TTC549 (cell line): ENCODE results near the gene TGFBR3.

Experiments
- FAIRE-seq: peaks from 2 replicates; lab custom pipeline; 2012; peaks lifted over from hg19 to GRCh38; lab: Jason Lieb, UNC

Gene TGFBR3

GRCh38 chr1:91777630-91778300 lies 108.2 kb downstream of the TGFBR3 start:
- no peak for FAIRE-seq

- FAIRE-seq = no peak
Measured at GRCh38 chr1:91777196-91777595, 108.8 kb downstream of the TGFBR3 start.

- FAIRE-seq = no peak
Measured at GRCh38 chr1:91776068-91776794, 109.7 kb downstream of the TGFBR3 start.

GRCh38 chr1:91775227-91775626 lies 110.7 kb downstream of the TGFBR3 start:
- no peak for FAIRE-seq

- FAIRE-seq = no peak
Measured at GRCh38 chr1:91774520-91775203, 111.3 kb downstream of the TGFBR3 start.

GRCh38 chr1:91771717-91772116 lies 114.2 kb downstream of the TGFBR3 start:
- FAIRE-seq = no peak

- FAIRE-seq = no peak
Measured at GRCh38 chr1:91770667-91771268, 115.2 kb downstream of the TGFBR3 start.

GRCh38 chr1:91769742-91770141 lies 116.2 kb downstream of the TGFBR3 start:
- FAIRE-seq = no peak

GRCh38 chr1:91768786-91769725 lies 116.9 kb downstream of the TGFBR3 start:
- no peak for FAIRE-seq

- FAIRE-seq = no peak
Measured at GRCh38 chr1:91768120-91768519, 117.8 kb downstream of the TGFBR3 start.

- FAIRE-seq = no peak
Measured at GRCh38 chr1:91766883-91767282, 119.1 kb downstream of the TGFBR3 start.

- FAIRE-seq = no peak
Measured at GRCh38 chr1:91765880-91766443, 120.0 kb downstream of the TGFBR3 start.

GRCh38 chr1:91765293-91765692 lies 120.7 kb downstream of the TGFBR3 start:
- no peak for FAIRE-seq

- FAIRE-seq = no peak
Measured at GRCh38 chr1:91764471-91765115, 121.4 kb downstream of the TGFBR3 start.

- no peak for FAIRE-seq
Measured at GRCh38 chr1:91763252-91763651, 122.7 kb downstream of the TGFBR3 start.

- FAIRE-seq = no peak
Measured at GRCh38 chr1:91761295-91761721, 124.6 kb downstream of the TGFBR3 start.

GRCh38 chr1:91760512-91760911 lies 125.4 kb downstream of the TGFBR3 start:
- FAIRE-seq = no peak

GRCh38 chr1:91759076-91759475 lies 126.9 kb downstream of the TGFBR3 start:
- FAIRE-seq = no peak

GRCh38 chr1:91757763-91758460 lies 128.0 kb downstream of the TGFBR3 start:
- no peak for FAIRE-seq

GRCh38 chr1:91755702-91756287 lies 130.2 kb downstream of the TGFBR3 start:
- no peak for FAIRE-seq
